SKM-1 (cell line): ENCODE data around the gene GTF2F2.

Source experiments
- DNase-seq: peaks from one replicate; lab custom pipeline; 2025; ENCODE audit not compliant: unreplicated experiment; lab: John Stamatoyannopoulos, UW

GTF2F2 gene

GRCh38 chr13:45209229-45209628 is 88.9 kb downstream of the GTF2F2 start:
- no peak for DNase-seq

- DNase-seq, result no peak
These were observed 95.2 kb downstream of the GTF2F2 start for GRCh38 chr13:45215392-45216077.

GRCh38 chr13:45216193-45216592 is 95.9 kb downstream of the GTF2F2 start:
- DNase-seq, result no peak

- DNase-seq, result no peak
These were observed 98.4 kb downstream of the GTF2F2 start for GRCh38 chr13:45218689-45219088.

GRCh38 chr13:45219123-45219891 is 99.0 kb downstream of the GTF2F2 start:
- no peak for DNase-seq

- no peak for DNase-seq
These were observed 99.6 kb downstream of the GTF2F2 start for GRCh38 chr13:45219938-45220375.

- no peak for DNase-seq
These were observed 100.1 kb downstream of the GTF2F2 start for GRCh38 chr13:45220403-45220802.

GRCh38 chr13:45222516-45222915 is 102.2 kb downstream of the GTF2F2 start:
- no peak for DNase-seq

GRCh38 chr13:45222919-45223318 is 102.6 kb downstream of the GTF2F2 start:
- DNase-seq, result no peak

- DNase-seq, result no peak
These were observed 103.9 kb downstream of the GTF2F2 start for GRCh38 chr13:45224176-45224575.

GRCh38 chr13:45225370-45225769 is 105.1 kb downstream of the GTF2F2 start:
- no peak for DNase-seq

GRCh38 chr13:45226024-45226423 is 105.7 kb downstream of the GTF2F2 start:
- DNase-seq, result no peak

- DNase-seq, result no peak
These were observed 107.7 kb downstream of the GTF2F2 start for GRCh38 chr13:45228002-45228401.

- no peak for DNase-seq
These were observed 108.9 kb downstream of the GTF2F2 start for GRCh38 chr13:45229172-45229571.

GRCh38 chr13:45231305-45231704 is 111.0 kb downstream of the GTF2F2 start:
- DNase-seq, result no peak

GRCh38 chr13:45231722-45232121 is 111.4 kb downstream of the GTF2F2 start:
- no peak for DNase-seq

- no peak for DNase-seq
These were observed 112.3 kb downstream of the GTF2F2 start for GRCh38 chr13:45232591-45232990.

GRCh38 chr13:45238945-45239795 is 118.9 kb downstream of the GTF2F2 start:
- DNase-seq, result no peak

- no peak for DNase-seq
These were observed 119.8 kb downstream of the GTF2F2 start for GRCh38 chr13:45240143-45240542.

- no peak for DNase-seq
These were observed 121.8 kb downstream of the GTF2F2 start for GRCh38 chr13:45242070-45242469.

GRCh38 chr13:45242524-45242923 is 122.2 kb downstream of the GTF2F2 start:
- DNase-seq, result no peak

GRCh38 chr13:45243077-45243476 is 122.8 kb downstream of the GTF2F2 start:
- DNase-seq, result no peak
